HepG2 (cell line): Measurements from ENCODE around the gene MBOAT7. TPM values are rescaled to one million over a fixed set of nuclear protein-coding genes. Genes with fewer than 3 reads are reported as not detected.

Experiments used
- ATAC-seq: fragments of 200-7000 bp; cut with Tn5 transposase; 3 replicates; pipeline ENCODE4 v1.9.1; 2020; ENCODE audit warnings: mild to moderate bottlenecking, moderate library complexity
- BruUV-seq: library from RNA; stranded (reverse); fragments of 400-500 nt; replicated peaks from 2 replicates; lab custom pipeline; 2021; lab: Mats Ljungman, UMichigan
- CTCF ChIA-PET: fragments of 300-600 bp; formaldehyde crosslinking; extraction: SDS; loops from one replicate; lab custom pipeline; 2021; ENCODE audit warnings: low total read pairs, inconsistent platforms, low intra/inter-chr PET ratio; lab: Yijun Ruan, JAX
- POLR2A ChIA-PET: fragments of 350-600 bp; sonication (Branson Sonifier 250); formaldehyde crosslinking; loops from one replicate; lab custom pipeline; 2020; ENCODE audit warnings: antibody characterized with exemption, inconsistent platforms; lab: Yijun Ruan, JAX
- DNase-seq: peaks from one replicate; pipeline ENCODE4 v3.0.0-alpha.2; 2015; ENCODE audit warnings: low spot score
- FAIRE-seq: peaks from 3 replicates; lab custom pipeline; 2011; peaks lifted over from hg19 to GRCh38; lab: Jason Lieb, UNC
- H2AFZ ChIP-seq: one replicate; pipeline ENCODE4 v1.6.1; 2011; ENCODE audit warnings: low read length, inconsistent platforms
- H3K27ac ChIP-seq: fragments of 300-600 bp; 3 replicates; pipeline ENCODE4 v1.8.0; 2011; ENCODE audit warnings: mixed run types, mild to moderate bottlenecking, mixed read lengths, low read length, inconsistent platforms; ENCODE audit not compliant: insufficient read depth; ENCODE audit errors: extremely low read length
- H3K27me3 ChIP-seq, 2 experiments: fragments of 200-600 bp in 1 of 2; 2 replicates in 1 of 2; 3 replicates in 1 of 2; pipeline versions ENCODE4 v1.6.0 to v1.8.0; 2011; ENCODE audit warnings: low read length in 2 of 2, mild to moderate bottlenecking in 2 of 2, moderate library complexity in 2 of 2, inconsistent platforms in 1 of 2; ENCODE audit not compliant: insufficient read depth in 2 of 2, control insufficient read depth in 1 of 2
- H3K36me3 ChIP-seq, 2 experiments: fragments of 200-600 bp in 1 of 2; replicated peaks in 1 of 2; 2 replicates in 1 of 2; 3 replicates in 1 of 2; pipeline versions ENCODE4 v1.5.1 to v1.8.0; 2011; ENCODE audit warnings: low read length in 2 of 2, inconsistent platforms in 1 of 2; ENCODE audit not compliant: insufficient read depth in 2 of 2, control insufficient read depth in 1 of 2
- H3K4me1 ChIP-seq: 2 replicates; pipeline ENCODE4 v1.5.1; 2012; ENCODE audit warnings: low read length, inconsistent platforms; ENCODE audit not compliant: insufficient read depth
- H3K4me2 ChIP-seq: 2 replicates; pipeline ENCODE4 v1.6.0; 2011; ENCODE audit warnings: low read depth, low read length, inconsistent platforms
- H3K4me3 ChIP-seq, 3 experiments: fragments of 200-600 bp in 1 of 3; sonication (generic), shearing (Covaris generic) in 1 of 3; replicated peaks in 1 of 3; 2 replicates each; pipeline ENCODE4 v1.5.1; 2011 to 2016; ENCODE audit warnings: low read length in 3 of 3, inconsistent platforms in 2 of 3, low read depth in 2 of 3, mild to moderate bottlenecking in 2 of 3, control low read depth in 1 of 3, mixed read lengths in 1 of 3; ENCODE audit not compliant: insufficient read depth in 1 of 3
- H3K79me2 ChIP-seq: one replicate; pipeline ENCODE4 v1.6.1; 2011; ENCODE audit warnings: low read length, inconsistent platforms; ENCODE audit not compliant: insufficient read depth
- H3K9ac ChIP-seq: 2 replicates; pipeline ENCODE4 v1.6.0; 2011; ENCODE audit warnings: mild to moderate bottlenecking, low read depth, low read length, inconsistent platforms; ENCODE audit not compliant: insufficient read depth
- H3K9me3 ChIP-seq: 2 replicates; pipeline ENCODE4 v1.5.1; 2012; ENCODE audit warnings: mild to moderate bottlenecking, low read length
- H4K20me1 ChIP-seq: 2 replicates; pipeline ENCODE4 v1.6.0; 2011; ENCODE audit warnings: inconsistent platforms, mild to moderate bottlenecking, low read length, moderate library complexity; ENCODE audit not compliant: insufficient read depth
- CTCF ChIP-seq: sonication (generic); formaldehyde crosslinking; IDR thresholded peaks from 2 replicates; pipeline ENCODE4 v1.5.0; 2020; ENCODE audit warnings: mild to moderate bottlenecking, missing genetic modification reagents, moderate library complexity
- MATR3 ChIP-seq: sonication (generic); formaldehyde crosslinking; IDR thresholded peaks from 2 replicates; pipeline ENCODE4 v1.4.0; 2020; ENCODE audit warnings: missing genetic modification reagents
- ONECUT2 ChIP-seq: sonication (generic); formaldehyde crosslinking; IDR thresholded peaks from 2 replicates; pipeline ENCODE4 v1.4.0; 2020; ENCODE audit warnings: missing genetic modification reagents
- RAD21 ChIP-seq: fragments of 450-650 bp; formaldehyde crosslinking; IDR thresholded peaks from 2 replicates; pipeline ENCODE4 v1.5.0; 2020; ENCODE audit warnings: mild to moderate bottlenecking
- RFX1 ChIP-seq: fragments of 450-650 bp; IDR thresholded peaks from 2 replicates; pipeline ENCODE4 v1.6.1; 2017
- RFX3 ChIP-seq: IDR thresholded peaks from 2 replicates; pipeline ENCODE4 v1.6.1; 2016; ENCODE audit warnings: missing biosample characterization, missing genetic modification reagents
- SMC3 ChIP-seq: IDR thresholded peaks from 2 replicates; pipeline ENCODE4 v1.6.1; 2011; ENCODE audit warnings: low read length, improper control_type of control experiment
- STAG1 ChIP-seq: sonication (generic); formaldehyde crosslinking; IDR thresholded peaks from 2 replicates; pipeline ENCODE4 v1.4.0; 2020; ENCODE audit warnings: missing genetic modification reagents
- WGBS: methylation state at CpG from one replicate; pipeline ENCODE4 v1.1.6; 2017; ENCODE audit warnings: low lambda C conversion rate; 5-methylcytosine and 5-hydroxymethylcytosine counted together
- in situ Hi-C: cut with HindIII; loops from 2 replicates; pipeline ENCODE4 v1.10.0; 2017; ENCODE audit warnings: low pct_unique_long_range_greater_than_20kb; ENCODE audit not compliant: extremely low pct_ligation_motif_present
- intact Hi-C: fragments of 100-400 bp; cut with micrococcal nuclease; formaldehyde crosslinking; loops from one replicate; pipeline ENCODE4 v1.10.0; 2022; ENCODE audit not compliant: unreplicated experiment
- polyA plus RNA-seq, 8 experiments: library from polyadenylated mRNA; depleted of rRNA in 3 of 8; stranded (reverse) in 7 of 8; unstranded in 1 of 8; fragments of >200 nt; fragmentation: Illumina TruSeq in 4 of 8; extraction: Trizol in 4 of 8; gene quantifications; 2 replicates each; pipeline versions ENCODE4 v1.2.1 to v1.2.3, GENCODE V29; 2011 to 2016; ENCODE audit warnings: low read depth in 4 of 8, missing spikeins in 1 of 8, mixed read lengths in 1 of 8; ENCODE audit not compliant: insufficient read depth in 1 of 8
- total RNA-seq, 5 experiments: library from RNA; depleted of rRNA; stranded (reverse); fragments of >200 nt; fragmentation: Illumina TruSeq; extraction: Trizol; gene quantifications; 2 replicates each; pipeline ENCODE4 v1.2.3, GENCODE V29; 2016; ENCODE audit warnings: low read depth in 1 of 5

MBOAT7 gene
- total and polyA plus RNA-seq, 2 of the 13 experiments (the other 11 are each of a cell fraction or from before 2014, with no cell fraction given), result 22.2 to 25.5 TPM

- peaks cover 5% of the 10 kb centered on the region; the same call in 1 of the 2 replicates for H4K20me1 ChIP-seq
- ChIA-PET CTCF (no interaction called here), POLR2A (interaction anchor here (1.2 kb wide), 1 partner anchor 43 kb away, joined by 4 read pairs; no protein-coding TSS in a partner anchor)
- peak overlapping the region; percentile 2 for H3K27ac ChIP-seq
- no peaks in the 10 kb centered on the region for H3K4me1 ChIP-seq
- in situ Hi-C loops, result no loop called here
- FAIRE-seq (peak; percentile 62), DNase-seq (peak; percentile 62), ATAC-seq (peak; percentile 89)
- WGBS, result 80% methylated on average over 8 of the region's 10 CpGs
- H3K4me3 ChIP-seq, result no peak overlapping the region
- no peak overlapping the region for H3K4me2 ChIP-seq
- intact Hi-C loops, result no loop called here
- H3K9ac ChIP-seq, result no peak overlapping the region
- BruUV-seq, result no TSS peak
- H3K9me3 ChIP-seq, result no peaks in the 10 kb centered on the region
- no peaks in the 10 kb centered on the region for H3K79me2 ChIP-seq
- no peaks in the 10 kb centered on the region for H3K27me3 ChIP-seq
- no peak overlapping the region for H2AFZ ChIP-seq
- H3K36me3 ChIP-seq, result peaks cover 1 to 11% of the 10 kb centered on the region in 2 experiments; a peak in 3 of 5 replicates
- no peak for TF ChIP-seq MATR3 (CRISPR knock-in tag)
- TF ChIP-seq ONECUT2 (CRISPR knock-in tag), result no peak
- TF ChIP-seq SMC3, result peak; percentile 64; the same call in 1 of the 2 replicates
- peak; percentile 40 for TF ChIP-seq STAG1 (CRISPR knock-in tag)
- TF ChIP-seq RFX3 (CRISPR knock-in tag), result peak; percentile 56; the same call in 1 of the 2 replicates
- peak; percentile 82 for TF ChIP-seq RFX1
- TF ChIP-seq RAD21 (CRISPR knock-in tag), result peak; percentile 37; the same call in 1 of the 2 replicates
- peak; percentile 53 for TF ChIP-seq CTCF
Measured at GRCh38 chr19:54179921-54180461, 9.4 kb downstream of the MBOAT7 start.
